Fibroblast of lung (primary cell): ENCODE measurements around the gene COMT. TPM values are rescaled to one million over a fixed set of nuclear protein-coding genes. Genes with fewer than 3 reads are reported as not detected.

Experiments
- DNase-seq, 2 donors: peaks; one replicate each; pipeline versions ENCODE4 v3.0.0 to v3.0.0-alpha.2; 2010; ENCODE audit warnings: low read depth in 2 of 2
- H2AFZ ChIP-seq: 2 replicates; pipeline ENCODE4 v1.5.1; 2012; ENCODE audit warnings: low read length, control low read depth, inconsistent platforms
- H3K27ac ChIP-seq: 2 replicates; pipeline ENCODE4 v1.5.1; 2011; ENCODE audit warnings: low read length, control low read depth; ENCODE audit not compliant: insufficient read depth
- H3K27me3 ChIP-seq: 2 replicates; pipeline ENCODE4 v1.5.1; 2011; ENCODE audit warnings: mild to moderate bottlenecking, low read length; ENCODE audit not compliant: control insufficient read depth, insufficient read depth
- H3K36me3 ChIP-seq: 2 replicates; pipeline ENCODE4 v1.5.1; 2011; ENCODE audit warnings: low read length; ENCODE audit not compliant: control insufficient read depth, insufficient read depth
- H3K4me1 ChIP-seq: 2 replicates; pipeline ENCODE4 v1.5.1; 2011; ENCODE audit warnings: low read length; ENCODE audit not compliant: control insufficient read depth, insufficient read depth; ENCODE audit errors: extremely low read depth
- H3K4me2 ChIP-seq: 2 replicates; pipeline ENCODE4 v1.5.1; 2011; ENCODE audit warnings: low read length, control low read depth; ENCODE audit not compliant: insufficient read depth; ENCODE audit errors: extremely low read depth
- H3K4me3 ChIP-seq, 4 experiments: fragments of 200-600 bp in 1 of 4; sonication (generic) in 1 of 4; replicated peaks in 1 of 4; 2 replicates each; pipeline ENCODE4 v1.5.1; 2011 to 2016; ENCODE audit warnings: low read length in 4 of 4, low read depth in 3 of 4, mild to moderate bottlenecking in 3 of 4, control low read depth in 2 of 4, inconsistent platforms in 1 of 4, mixed read lengths in 1 of 4; ENCODE audit not compliant: insufficient read depth in 1 of 4; ENCODE audit errors: control extremely low read depth in 1 of 4
- H3K79me2 ChIP-seq: 2 replicates; pipeline ENCODE4 v1.5.1; 2012; ENCODE audit warnings: mild to moderate bottlenecking, low read length, inconsistent platforms; ENCODE audit not compliant: control insufficient read depth, insufficient read depth
- H3K9ac ChIP-seq: 2 replicates; pipeline ENCODE4 v1.5.1; 2011; ENCODE audit warnings: mild to moderate bottlenecking, low read length, control low read depth; ENCODE audit not compliant: insufficient read depth
- H3K9me3 ChIP-seq: 2 replicates; pipeline ENCODE4 v1.5.1; 2012; ENCODE audit warnings: low read depth, low read length; ENCODE audit not compliant: control insufficient read depth, insufficient read depth
- H4K20me1 ChIP-seq: 2 replicates; pipeline ENCODE4 v1.5.1; 2011; ENCODE audit warnings: low read length; ENCODE audit not compliant: control insufficient read depth, insufficient read depth; ENCODE audit errors: extremely low read depth
- EZH2 ChIP-seq: IDR thresholded peaks from 2 replicates; pipeline ENCODE4 v1.5.1; 2012; ENCODE audit warnings: low read length, control low read depth, mild to moderate bottlenecking; ENCODE audit errors: missing control alignments
- polyA plus RNA-seq, 2 donors: library from polyadenylated mRNA; depleted of rRNA in 1 of 2; stranded (reverse) in 1 of 2; unstranded in 1 of 2; fragments of >200 nt; gene quantifications; 2 replicates each; pipeline ENCODE4 v1.2.1, GENCODE V29; 2011 to 2012; ENCODE audit warnings: missing spikeins in 1 of 2
- total RNA-seq: library from RNA; depleted of rRNA; stranded (reverse); fragments of >200 nt; gene quantifications from 2 replicates; pipeline ENCODE4 v1.2.1, GENCODE V29; 2014
- TF ChIP-seq, protein P1 (sequence below), 2 donors: IDR thresholded peaks in 1 of 2; conservative IDR thresholded peaks in 1 of 2; 1 replicate in 1 of 2; 2 replicates in 1 of 2; pipeline ENCODE4 v1.5.1; 2011 to 2012; ENCODE audit warnings: low read length in 2 of 2, control low read depth in 1 of 2, inconsistent platforms in 1 of 2, low read depth in 1 of 2, mild to moderate bottlenecking in 1 of 2

The COMT gene
- total and polyA plus RNA-seq, 2 donors (not counting 1 experiment from before 2014, with no cell fraction given), result 208 to 305 TPM

DNA sequence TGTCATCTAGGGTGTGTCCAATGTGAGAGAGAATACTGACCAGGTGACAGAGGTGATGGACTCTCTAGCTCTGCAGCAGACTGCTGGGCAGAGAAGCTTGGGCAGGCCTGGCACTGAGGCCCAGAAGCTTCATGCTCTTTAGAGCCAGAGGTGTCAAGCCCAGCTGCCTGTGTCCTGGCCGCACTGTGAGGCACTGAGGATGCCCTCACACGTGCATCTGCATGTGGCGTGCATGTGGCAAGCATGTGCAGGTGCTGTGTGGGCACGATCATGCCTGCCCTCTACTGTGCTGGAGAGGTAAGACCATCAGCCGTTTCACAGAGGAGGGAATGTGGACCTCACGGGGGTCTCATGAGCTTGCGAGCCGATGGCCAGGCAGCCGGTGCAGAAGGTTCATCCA is 15.9 kb downstream of the COMT start:
- DNase-seq, result no peak
- Histone ChIP-seq H3K27me3 (no peaks in the 10 kb centered on the region), H3K9ac (no peak overlapping the region), H2AFZ (no peak overlapping the region), H3K4me1 (peaks cover 11% of the 10 kb centered on the region), H3K27ac (no peak overlapping the region), H3K4me3 (no peak overlapping the region), H3K79me2 (no peaks in the 10 kb centered on the region), H3K36me3 (peaks cover 4% of the 10 kb centered on the region), H3K4me2 (no peak overlapping the region), H3K9me3 (no peaks in the 10 kb centered on the region), H4K20me1 (no peaks in the 10 kb centered on the region)
- no peak for TF ChIP-seq EZH2
- TF ChIP-seq, protein P1, sequence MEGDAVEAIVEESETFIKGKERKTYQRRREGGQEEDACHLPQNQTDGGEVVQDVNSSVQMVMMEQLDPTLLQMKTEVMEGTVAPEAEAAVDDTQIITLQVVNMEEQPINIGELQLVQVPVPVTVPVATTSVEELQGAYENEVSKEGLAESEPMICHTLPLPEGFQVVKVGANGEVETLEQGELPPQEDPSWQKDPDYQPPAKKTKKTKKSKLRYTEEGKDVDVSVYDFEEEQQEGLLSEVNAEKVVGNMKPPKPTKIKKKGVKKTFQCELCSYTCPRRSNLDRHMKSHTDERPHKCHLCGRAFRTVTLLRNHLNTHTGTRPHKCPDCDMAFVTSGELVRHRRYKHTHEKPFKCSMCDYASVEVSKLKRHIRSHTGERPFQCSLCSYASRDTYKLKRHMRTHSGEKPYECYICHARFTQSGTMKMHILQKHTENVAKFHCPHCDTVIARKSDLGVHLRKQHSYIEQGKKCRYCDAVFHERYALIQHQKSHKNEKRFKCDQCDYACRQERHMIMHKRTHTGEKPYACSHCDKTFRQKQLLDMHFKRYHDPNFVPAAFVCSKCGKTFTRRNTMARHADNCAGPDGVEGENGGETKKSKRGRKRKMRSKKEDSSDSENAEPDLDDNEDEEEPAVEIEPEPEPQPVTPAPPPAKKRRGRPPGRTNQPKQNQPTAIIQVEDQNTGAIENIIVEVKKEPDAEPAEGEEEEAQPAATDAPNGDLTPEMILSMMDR (conservative IDR thresholded peaks at IDR 0.05 in 1 of 2, IDR thresholded peaks at IDR 0.05 in 1 of 2; ENCODE audit: low read depth in 1 of 2, low read length in 2 of 2), result no peak

DNA sequence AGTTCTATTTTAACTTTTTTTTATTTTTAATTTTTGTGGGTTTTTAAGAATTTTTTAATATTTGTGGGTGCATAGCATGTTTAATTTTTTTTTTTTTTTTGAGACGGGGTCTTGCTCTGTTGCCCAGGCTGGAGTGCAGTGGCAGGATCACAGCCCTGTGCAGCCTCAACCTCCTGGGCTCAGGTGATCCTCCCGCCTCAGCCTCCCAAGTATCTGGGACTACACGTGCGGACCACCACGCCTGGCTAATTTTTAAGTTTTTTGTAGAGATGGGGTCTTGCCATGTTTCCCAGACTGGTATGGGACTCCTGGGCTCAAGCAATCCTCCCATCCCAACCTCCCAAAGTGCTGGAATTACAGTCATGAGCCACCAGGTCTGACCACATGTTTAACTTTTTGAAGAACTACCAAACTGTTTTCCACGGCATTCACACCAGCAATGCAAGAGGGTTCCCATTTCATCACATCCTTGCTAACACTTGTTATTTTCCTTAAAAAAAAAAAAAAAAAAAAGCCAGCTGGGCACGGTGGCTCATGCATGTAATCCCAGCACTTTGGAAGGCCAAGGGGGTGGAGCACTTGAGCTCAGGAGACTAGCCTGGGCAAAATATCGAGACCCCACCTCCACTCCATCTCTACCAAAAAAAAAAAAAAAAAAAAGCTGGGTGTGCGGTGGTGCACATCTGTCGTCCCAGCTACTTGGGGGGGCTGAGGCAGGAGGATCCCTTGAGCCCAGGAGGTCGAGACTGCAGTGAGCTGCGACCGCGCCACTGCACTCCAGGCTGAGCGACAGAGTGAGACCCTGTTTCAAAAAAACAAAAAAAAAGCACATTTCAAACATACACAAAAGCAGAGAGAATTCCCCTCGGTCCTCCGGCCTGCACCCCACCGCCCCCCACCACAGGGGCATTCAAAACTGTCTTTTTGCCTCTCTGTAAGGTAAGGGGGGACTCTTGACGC is 16.8 kb downstream of the COMT start:
- H3K4me2 ChIP-seq, result no peak overlapping the region
- no peaks in the 10 kb centered on the region for H3K27me3 ChIP-seq
- no peak overlapping the region for H2AFZ ChIP-seq

DNA sequence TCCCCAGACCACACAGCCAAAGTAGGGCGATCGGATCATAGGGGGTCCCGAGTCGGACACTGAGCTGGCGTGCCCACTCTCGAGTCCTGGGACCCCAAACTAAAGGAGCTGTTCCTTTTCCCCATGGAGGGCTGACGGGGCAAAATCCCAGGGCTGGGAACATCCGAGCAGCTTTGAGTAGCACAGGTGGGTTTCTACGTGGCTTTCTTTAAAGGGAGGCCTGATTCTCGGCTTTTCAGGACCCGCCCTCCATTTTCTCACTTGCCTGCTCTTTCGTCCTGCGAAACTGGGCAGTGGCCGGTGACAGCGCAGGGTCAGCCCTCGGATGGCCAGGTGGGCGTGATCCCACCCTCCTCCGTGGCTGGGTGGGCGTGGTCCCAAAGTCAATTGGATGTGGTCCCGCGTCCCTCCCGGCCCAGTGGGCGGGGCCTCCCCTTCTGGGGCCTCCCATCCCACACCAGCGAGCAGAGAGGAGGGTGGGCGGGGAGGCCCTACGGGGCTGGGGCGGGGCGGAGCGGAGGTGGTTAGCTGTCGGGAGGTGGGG is 17.5 kb downstream of the COMT start:
- H3K4me2 ChIP-seq, result peak overlapping the region; percentile 68
- H4K20me1 ChIP-seq, result no peaks in the 10 kb centered on the region
- peak overlapping the region in 2 of 4 experiments; percentile 36 to 39 for H3K4me3 ChIP-seq
- no peak overlapping the region for H2AFZ ChIP-seq
- no peaks in the 10 kb centered on the region for H3K79me2 ChIP-seq
- H3K27ac ChIP-seq, result no peak overlapping the region
- H3K27me3 ChIP-seq, result no peaks in the 10 kb centered on the region
- H3K4me1 ChIP-seq, result peaks cover 2% of the 10 kb centered on the region
- H3K36me3 ChIP-seq, result peaks cover 13% of the 10 kb centered on the region
- H3K9me3 ChIP-seq, result no peaks in the 10 kb centered on the region
- peak; percentile 54 to 76 for DNase-seq
- H3K9ac ChIP-seq, result no peak overlapping the region
- TF ChIP-seq, protein P1 (conservative IDR thresholded peaks at IDR 0.05 in 1 of 2, IDR thresholded peaks at IDR 0.05 in 1 of 2; ENCODE audit: low read depth in 1 of 2, low read length in 2 of 2), result no peak
- no peak for TF ChIP-seq EZH2

More for the DNA sequence above, 16.8 kb downstream of the COMT start:
- no peak overlapping the region for H3K27ac ChIP-seq
- peaks cover 7% of the 10 kb centered on the region for H3K4me1 ChIP-seq
- H3K36me3 ChIP-seq, result peaks cover 8% of the 10 kb centered on the region
- DNase-seq, result peak; percentile 33 to 73
- no peak overlapping the region for H3K9ac ChIP-seq
- H4K20me1 ChIP-seq, result no peaks in the 10 kb centered on the region
- H3K9me3 ChIP-seq, result no peaks in the 10 kb centered on the region
- TF ChIP-seq EZH2, result no peak
- TF ChIP-seq, protein P1 (conservative IDR thresholded peaks at IDR 0.05 in 1 of 2, IDR thresholded peaks at IDR 0.05 in 1 of 2; ENCODE audit: low read depth in 1 of 2, low read length in 2 of 2), result no peak
- no peaks in the 10 kb centered on the region for H3K79me2 ChIP-seq
- H3K4me3 ChIP-seq, result peak overlapping the region in 1 of 4 experiments; percentile 36
